T-cell (primary cell): ENCODE results near the gene DNAH6. TPM values are rescaled to one million over a fixed set of nuclear protein-coding genes. Genes with fewer than 3 reads are reported as not detected.

Source experiments
- ATAC-seq, 4 experiments: fragments of 200-7000 bp in 3 of 4; fragments of 150-1000 bp in 1 of 4; cut with Tn5 transposase; replicated peaks in 1 of 4; 1 replicate in 3 of 4; 2 replicates in 1 of 4; pipeline ENCODE4 v1.10.0; 2021; ENCODE audit warnings: moderate library complexity in 3 of 4, mild to moderate bottlenecking in 2 of 4, moderate number of reproducible peaks in 1 of 4
- CTCF ChIA-PET, 2 donors: fragments of 300-600 bp; sonication (Branson Sonifier 250); formaldehyde crosslinking; loops; one replicate each; lab custom pipeline; 2022; ENCODE audit warnings: antibody characterized with exemption in 2 of 2; lab: Charles Lee
- POLR2A ChIA-PET, 2 donors: fragments of 300-600 bp; sonication (Branson Sonifier 250); formaldehyde crosslinking; loops; one replicate each; lab custom pipeline; 2022; ENCODE audit warnings: antibody characterized with exemption in 2 of 2; lab: Charles Lee
- DNase-seq, 35 experiments: peaks; one replicate each; pipeline versions ENCODE4 v3.0.0 to v3.0.0-alpha.2; 2013 to 2023
- H3K27ac ChIP-seq: one replicate; pipeline ENCODE4 v1.5.1; 2013; ENCODE audit warnings: low read length
- H3K27me3 ChIP-seq, 2 experiments: replicated peaks in 1 of 2; 1 replicate in 1 of 2; 2 replicates in 1 of 2; pipeline versions ENCODE4 v1.6.1 to v1.7.0; 2013; ENCODE audit warnings: low read length in 1 of 2, mixed read lengths in 1 of 2; ENCODE audit not compliant: control insufficient read depth in 2 of 2, insufficient read depth in 2 of 2; ENCODE audit errors: extremely low read depth in 1 of 2
- H3K36me3 ChIP-seq, 2 donors: 1 replicate in 1 of 2; 2 replicates in 1 of 2; pipeline versions ENCODE4 v1.6.1 to v1.7.0; 2013; ENCODE audit warnings: low read length in 1 of 2; ENCODE audit not compliant: control insufficient read depth in 2 of 2, insufficient read depth in 1 of 2; ENCODE audit errors: extremely low read depth in 1 of 2
- H3K4me1 ChIP-seq, 2 experiments: 1 replicate in 1 of 2; 2 replicates in 1 of 2; pipeline versions ENCODE4 v1.6.1 to v1.7.0; 2013; ENCODE audit warnings: low read length in 2 of 2, mixed read lengths in 1 of 2; ENCODE audit not compliant: insufficient read depth in 2 of 2, control insufficient read depth in 1 of 2; ENCODE audit errors: extremely low read depth in 1 of 2
- H3K4me3 ChIP-seq, 2 donors: 1 replicate in 1 of 2; 2 replicates in 1 of 2; pipeline versions ENCODE4 v1.5.1 to v1.7.0; 2013; ENCODE audit warnings: mild to moderate bottlenecking in 2 of 2, low read length in 1 of 2, moderate library complexity in 1 of 2; ENCODE audit not compliant: control insufficient read depth in 1 of 2; ENCODE audit errors: extremely low read depth in 1 of 2
- H3K9me3 ChIP-seq: 2 replicates; pipeline ENCODE4 v1.7.0; 2013
- H3K27ac Mint-ChIP-seq, 2 donors: one replicate each; pipeline ENCODE4 v1.8.0; 2020 to 2021; ENCODE audit warnings: mild to moderate bottlenecking in 2 of 2, mixed read lengths in 2 of 2
- H3K27me3 Mint-ChIP-seq, 2 donors: one replicate each; pipeline ENCODE4 v1.8.0; 2021 to 2022; ENCODE audit warnings: mixed read lengths in 2 of 2
- H3K36me3 Mint-ChIP-seq: one replicate; pipeline ENCODE4 v1.8.0; 2021; ENCODE audit warnings: mixed read lengths
- H3K4me1 Mint-ChIP-seq, 3 donors: one replicate each; pipeline ENCODE4 v1.8.0; 2020 to 2022; ENCODE audit warnings: mixed read lengths in 3 of 3, mild to moderate bottlenecking in 1 of 3
- H3K4me3 Mint-ChIP-seq, 3 donors: one replicate each; pipeline ENCODE4 v1.8.0; 2020 to 2022; ENCODE audit warnings: mild to moderate bottlenecking in 3 of 3, mixed read lengths in 3 of 3, moderate library complexity in 3 of 3
- H3K9me3 Mint-ChIP-seq, 3 donors: one replicate each; pipeline ENCODE4 v1.8.0; 2020 to 2022; ENCODE audit warnings: mixed read lengths in 3 of 3
- WGBS: methylation state at CpG from one replicate; pipeline ENCODE4 v1.1.5; 2013; ENCODE audit warnings: missing lambda C conversion rate; ENCODE audit not compliant: insufficient coverage; 5-methylcytosine and 5-hydroxymethylcytosine counted together
- total RNA-seq, 35 experiments: library from RNA in 6 of 35; stranded (reverse) in 6 of 35; fragments of 120-200 nt in 1 of 35; gene quantifications; one replicate each; pipeline versions ENCODE4 v1.2.1 to v1.2.4 and lab custom pipeline; 2013 to 2026

DNAH6 gene
- total RNA-seq, 5 donors from 2014 or later (not counting 1 experiment from before 2014, with no cell fraction given) = 0.44 to 2.0 (median 1.2) TPM

DNA sequence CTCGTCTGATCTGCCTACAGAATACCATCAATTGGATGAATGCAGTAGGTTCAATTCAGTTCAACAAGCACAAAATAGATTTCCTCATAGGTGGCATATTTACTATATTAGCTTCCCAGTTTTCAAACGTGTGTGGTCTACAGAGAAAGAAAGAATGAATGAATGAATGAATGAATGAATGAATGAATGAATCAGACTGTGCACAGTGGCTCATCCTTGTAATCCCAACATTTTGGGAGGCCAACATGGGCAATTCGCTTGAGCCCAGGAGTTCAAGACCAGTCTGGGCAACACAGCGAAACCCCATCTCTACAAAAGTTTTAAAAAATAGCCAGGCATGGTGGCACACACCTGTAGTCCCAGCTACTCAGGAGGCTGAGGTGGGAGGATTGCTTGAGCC is 269.7 kb downstream of the DNAH6 start:
- Histone ChIP-seq H3K4me3 (no peak overlapping the region), H3K4me1 (peaks cover 32 to 39% of the 10 kb centered on the region in 2 experiments), H3K36me3 (no peaks in the 10 kb centered on the region), H3K9me3 (peaks cover 3% of the 10 kb centered on the region), H3K27ac (no peak overlapping the region), H3K27me3 (no peaks in the 10 kb centered on the region)
- Mint-ChIP-seq H3K27ac (no peak overlapping the region), H3K4me3 (no peak overlapping the region), H3K9me3 (peaks cover 0 to 4% (median 3%) of the 10 kb centered on the region in 3 donors), H3K4me1 (peaks cover 47 to 73% (median 54%) of the 10 kb centered on the region in 3 donors), H3K36me3 (peaks cover 15% of the 10 kb centered on the region), H3K27me3 (no peaks in the 10 kb centered on the region)
- ATAC-seq (no peak), DNase-seq (no peak)
- WGBS = no CpG with 5 or more reads among the region's 4 CpGs
- CTCF ChIA-PET = interaction anchor here in 1 of 2 donors (1.1 kb wide), 1 partner anchor 140 kb away, joined by 5 read pairs; no protein-coding TSS in a partner anchor
- POLR2A ChIA-PET = no interaction called here

DNA sequence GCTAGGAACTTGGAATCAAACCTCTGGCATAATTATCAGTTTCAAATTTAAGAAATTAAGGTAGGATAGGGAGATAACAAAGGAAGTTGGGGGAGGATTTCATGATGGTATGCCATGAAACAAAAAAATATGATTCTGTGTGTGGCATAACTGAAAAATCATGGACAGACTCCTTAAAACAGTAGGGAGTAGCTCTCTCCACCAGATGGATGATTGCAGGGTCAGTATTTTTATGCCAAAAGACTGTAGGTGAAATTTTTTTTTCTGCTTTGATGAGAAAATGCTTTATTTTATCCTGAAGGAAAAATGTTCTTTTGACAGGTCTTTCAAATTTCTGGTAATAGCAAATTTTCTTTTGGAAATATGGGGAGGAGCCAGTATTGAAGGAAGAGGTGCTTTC is 270.3 kb downstream of the DNAH6 start:
- Mint-ChIP-seq H3K36me3 (peaks cover 15% of the 10 kb centered on the region), H3K27ac (no peak overlapping the region), H3K27me3 (no peaks in the 10 kb centered on the region), H3K4me1 (peaks cover 40 to 66% (median 47%) of the 10 kb centered on the region in 3 donors), H3K9me3 (peaks cover 0 to 4% (median 3%) of the 10 kb centered on the region in 3 donors), H3K4me3 (no peak overlapping the region)
- Histone ChIP-seq H3K4me1 (peaks cover 28 to 33% of the 10 kb centered on the region in 2 experiments), H3K9me3 (peaks cover 3% of the 10 kb centered on the region), H3K27me3 (no peaks in the 10 kb centered on the region), H3K36me3 (no peaks in the 10 kb centered on the region), H3K4me3 (no peak overlapping the region), H3K27ac (no peak overlapping the region)
- ATAC-seq (no peak), DNase-seq (no peak)
- POLR2A ChIA-PET = no interaction called here
- CTCF ChIA-PET = no interaction called here

DNA sequence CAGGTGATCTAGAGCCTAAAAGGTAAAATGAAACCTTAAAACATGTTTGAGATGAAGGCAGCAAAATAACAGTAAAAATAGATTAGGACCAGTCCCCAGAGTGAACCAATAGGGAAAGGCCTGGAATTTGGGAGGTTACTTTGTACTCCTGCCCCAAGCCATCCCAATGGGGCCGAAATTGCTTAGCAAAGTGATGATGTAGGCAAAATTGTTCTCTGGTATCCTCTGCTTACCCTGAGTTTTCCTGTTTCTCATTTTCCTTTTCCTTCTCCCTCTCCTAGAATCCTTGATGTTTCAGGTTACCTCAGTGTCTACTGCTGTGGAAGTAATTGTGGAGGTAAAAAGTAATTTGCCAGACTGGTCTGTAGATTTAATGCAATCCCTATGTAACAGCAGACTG is 271.7 kb downstream of the DNAH6 start:
- ChIA-PET POLR2A (no interaction called here), CTCF (no interaction called here)
- H3K4me1 Mint-ChIP-seq = peaks cover 26 to 52% (median 33%) of the 10 kb centered on the region in 3 donors
- no peak overlapping the region for H3K27ac ChIP-seq
- H3K36me3 Mint-ChIP-seq = peaks cover 20% of the 10 kb centered on the region
- no peaks in the 10 kb centered on the region for H3K27me3 Mint-ChIP-seq
- peaks cover 17 to 20% of the 10 kb centered on the region in 2 experiments for H3K4me1 ChIP-seq
- H3K4me3 ChIP-seq = no peak overlapping the region
- H3K27me3 ChIP-seq = no peaks in the 10 kb centered on the region
- H3K9me3 ChIP-seq = peaks cover 3% of the 10 kb centered on the region
- H3K36me3 ChIP-seq = no peaks in the 10 kb centered on the region
- no peak overlapping the region for H3K27ac Mint-ChIP-seq
- DNase-seq (no peak), ATAC-seq (no peak)
- WGBS = no CpG with 5 or more reads among the region's 1 CpG
- H3K4me3 Mint-ChIP-seq = no peak overlapping the region
- H3K9me3 Mint-ChIP-seq = peaks cover 0 to 13% (median 4%) of the 10 kb centered on the region in 3 donors

DNA sequence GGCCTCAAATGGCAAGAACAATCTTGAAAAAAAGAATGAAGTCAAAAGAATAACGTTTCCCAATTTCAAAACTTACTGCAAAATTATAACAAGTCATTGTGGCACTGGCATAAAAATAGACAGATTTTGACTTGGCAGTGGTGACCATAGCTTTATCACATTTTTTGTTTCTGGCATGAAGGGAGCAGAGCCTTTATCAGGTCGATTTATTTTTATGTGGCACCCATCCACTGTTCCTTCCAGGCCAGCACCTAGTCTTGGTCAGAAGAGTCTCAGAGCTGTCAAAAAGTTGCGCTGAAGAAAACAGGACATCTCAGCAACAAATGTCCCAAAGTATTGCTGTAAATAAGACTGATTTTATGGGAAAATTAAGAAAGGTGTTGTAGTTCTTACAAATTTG is 272.2 kb downstream of the DNAH6 start:
- Histone ChIP-seq H3K4me3 (no peak overlapping the region), H3K27me3 (no peaks in the 10 kb centered on the region), H3K36me3 (no peaks in the 10 kb centered on the region), H3K4me1 (peaks cover 15 to 17% of the 10 kb centered on the region in 2 experiments), H3K27ac (no peak overlapping the region), H3K9me3 (peaks cover 3% of the 10 kb centered on the region)
- no peaks in the 10 kb centered on the region for H3K27me3 Mint-ChIP-seq
- DNase-seq (no peak), ATAC-seq (no peak)
- peaks cover 21 to 47% (median 28%) of the 10 kb centered on the region in 3 donors for H3K4me1 Mint-ChIP-seq
- peaks cover 0 to 16% (median 3%) of the 10 kb centered on the region in 3 donors for H3K9me3 Mint-ChIP-seq
- 100% methylated on average over 1 of the region's 3 CpGs for WGBS
- ChIA-PET POLR2A (no interaction called here), CTCF (no interaction called here)
- no peak overlapping the region for H3K27ac Mint-ChIP-seq
- H3K36me3 Mint-ChIP-seq = peaks cover 18% of the 10 kb centered on the region
- H3K4me3 Mint-ChIP-seq = no peak overlapping the region

DNA sequence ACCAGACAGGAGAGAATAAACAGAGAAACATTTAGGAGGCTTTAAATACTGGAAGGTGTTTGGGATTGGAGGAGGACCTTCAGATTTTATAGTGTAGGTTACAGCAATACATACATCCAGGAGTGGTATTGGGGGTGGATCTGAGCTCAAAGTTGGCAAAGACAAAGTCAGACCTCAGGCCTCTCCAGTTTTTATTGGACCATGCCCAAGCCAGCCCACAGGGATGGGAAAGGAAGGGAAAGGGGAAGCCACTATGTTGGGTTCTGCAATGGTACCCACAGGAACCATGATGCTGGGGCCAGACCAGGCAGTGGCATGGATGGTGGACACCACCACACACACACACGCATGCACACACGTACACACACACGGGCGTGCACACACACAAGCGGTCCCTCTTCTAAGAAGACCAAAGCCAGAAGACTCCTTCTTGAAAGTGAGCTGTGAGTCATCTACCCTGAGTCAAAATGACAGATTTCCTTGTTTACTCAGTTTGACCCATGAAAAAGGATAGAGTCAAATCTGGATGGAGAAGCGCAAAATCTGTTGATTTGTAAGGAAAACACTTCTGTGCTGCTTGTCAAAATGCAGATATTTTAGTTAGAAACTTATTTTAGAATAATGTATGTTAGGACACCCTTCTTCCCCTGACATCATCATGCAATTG is 276.7 kb downstream of the DNAH6 start:
- ChIA-PET POLR2A (no interaction called here), CTCF (interaction anchor here in 1 of 2 donors (1.6 kb wide), 1 partner anchor 89 kb away, joined by 3 read pairs; no protein-coding TSS in a partner anchor)

DNA sequence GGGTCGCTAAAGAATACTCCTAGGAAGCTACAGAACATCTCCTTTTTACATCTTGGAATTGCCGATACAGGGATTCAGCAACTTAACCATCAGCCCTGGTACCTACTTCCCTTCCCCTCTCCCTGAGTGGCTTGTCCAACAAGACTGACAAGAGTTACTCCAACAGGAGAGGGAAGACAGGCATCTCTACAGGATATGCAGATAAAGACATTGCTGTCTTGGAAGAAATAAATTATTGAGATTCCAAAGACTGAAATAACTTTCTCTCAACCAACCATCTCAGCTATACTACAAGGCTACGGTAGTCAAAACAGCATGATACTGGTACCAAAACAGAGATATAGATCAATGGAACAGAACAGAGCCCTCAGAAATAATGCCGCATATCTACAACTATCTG is 277.3 kb downstream of the DNAH6 start:
- Histone ChIP-seq H3K27me3 (no peaks in the 10 kb centered on the region), H3K27ac (no peak overlapping the region), H3K9me3 (peaks cover under 1% of the 10 kb centered on the region), H3K36me3 (no peaks in the 10 kb centered on the region), H3K4me1 (no peaks in the 10 kb centered on the region), H3K4me3 (no peak overlapping the region)
- H3K4me1 Mint-ChIP-seq = peaks cover 7 to 23% (median 12%) of the 10 kb centered on the region in 3 donors
- H3K27ac Mint-ChIP-seq = no peak overlapping the region
- ATAC-seq = no peak
- 92% methylated on average over 2 of the region's 4 CpGs for whole genome bisulfite sequencing
- H3K36me3 Mint-ChIP-seq = peaks cover 10% of the 10 kb centered on the region
- POLR2A ChIA-PET = no interaction called here
- peaks cover 0 to 13% (median 0%) of the 10 kb centered on the region in 3 donors for H3K9me3 Mint-ChIP-seq
- no peaks in the 10 kb centered on the region for H3K27me3 Mint-ChIP-seq
- no peak for DNase-seq
- no peak overlapping the region for H3K4me3 Mint-ChIP-seq
- CTCF ChIA-PET = interaction anchor here in 1 of 2 donors (1.6 kb wide), 1 partner anchor 89 kb away, joined by 3 read pairs; no protein-coding TSS in a partner anchor

More for the DNA sequence above, 276.7 kb downstream of the DNAH6 start:
- DNase-seq (no peak), ATAC-seq (no peak)
- H3K4me3 Mint-ChIP-seq = no peak overlapping the region
- no peaks in the 10 kb centered on the region for H3K27me3 ChIP-seq
- H3K4me1 Mint-ChIP-seq = peaks cover 6 to 21% (median 7%) of the 10 kb centered on the region in 3 donors
- H3K36me3 Mint-ChIP-seq = peaks cover 10% of the 10 kb centered on the region
- H3K9me3 ChIP-seq = peaks cover 3% of the 10 kb centered on the region
- no peak overlapping the region for H3K4me3 ChIP-seq
- H3K36me3 ChIP-seq = no peaks in the 10 kb centered on the region
- peaks cover 0 to 13% (median 0%) of the 10 kb centered on the region in 3 donors for H3K9me3 Mint-ChIP-seq
- no peak overlapping the region for H3K27ac Mint-ChIP-seq
- WGBS = no CpG with 5 or more reads among the region's 6 CpGs
- H3K4me1 ChIP-seq = no peaks in the 10 kb centered on the region
- H3K27ac ChIP-seq = no peak overlapping the region
- no peaks in the 10 kb centered on the region for H3K27me3 Mint-ChIP-seq
